ENCODE results near the gene LRRC59. TPM values are rescaled to one million over a fixed set of nuclear protein-coding genes. Genes with fewer than 3 reads are reported as not detected.
A peak's percentile ranks its signal among the peaks of the same experiment; 100 is the strongest.

LRRC59 gene
- total and polyA plus RNA-seq, 2 of the 8 experiments (the other 6 are each of a cell fraction or from before 2014, with no cell fraction given): 48.3 to 117 TPM

GRCh38 chr17:50361561-50362480 lies 35.5 kb downstream of the LRRC59 start (continued):
- TF ChIP-seq RFX5 (IDR thresholded peaks at IDR 0.05; ENCODE audit: borderline replicate concordance, low read depth, low read length) (no peak), SIN3A (conservative IDR thresholded peaks at IDR 0.05 in 1 of 2, IDR thresholded peaks at IDR 0.05 in 1 of 2; ENCODE audit: low read depth in 1 of 2, low read length in 2 of 2) (peak in 1 of 2 experiments; percentile 67; a peak in 1 of 4 replicates), NRF1 (IDR thresholded peaks at IDR 0.05; ENCODE audit: low read depth, low read length) (no peak), ZNF274 (IDR thresholded peaks at IDR 0.05; ENCODE audit: borderline replicate concordance, extremely low read depth, low read length) (no peak), GABPA (IDR thresholded peaks at IDR 0.05; ENCODE audit: borderline replicate concordance, insufficient read depth, low read length) (no peak), GTF2F1 (IDR thresholded peaks at IDR 0.05; ENCODE audit: borderline replicate concordance, low read depth, low read length) (no peak), TCF12 (IDR thresholded peaks at IDR 0.05; ENCODE audit: low read depth, low read length) (no peak), JUN (IDR thresholded peaks at IDR 0.05; ENCODE audit: low read depth, low read length) (no peak), TEAD4 (IDR thresholded peaks at IDR 0.05; ENCODE audit: low read depth, low read length) (peak; percentile 58), YY1 (IDR thresholded peaks at IDR 0.05; ENCODE audit: low read depth, low read length) (no peak), EGR1 (IDR thresholded peaks at IDR 0.05; ENCODE audit: borderline replicate concordance, low read depth, low read length) (no peak), HDAC6 (IDR thresholded peaks at IDR 0.05; ENCODE audit: low read depth, low read length) (no peak), MAX (IDR thresholded peaks at IDR 0.05) (peak; percentile 63; the same call in 1 of the 2 replicates), BACH1 (IDR thresholded peaks at IDR 0.05; ENCODE audit: low read length) (no peak), TAF7 (optimal IDR thresholded peaks at IDR 0.05; ENCODE audit: borderline replicate concordance, low read depth, low read length) (no peak)
